GM12878 (cell line): Measurements from ENCODE around the gene SPRR5.

Experiments
- CTCF ChIP-seq, 3 experiments: IDR thresholded peaks in 2 of 3; conservative IDR thresholded peaks in 1 of 3; 2 replicates each; pipeline ENCODE4 v1.5.1; 2011; ENCODE audit warnings: low read depth in 3 of 3, low read length in 3 of 3, mild to moderate bottlenecking in 3 of 3, control low read depth in 2 of 3, moderate library complexity in 2 of 3, inconsistent platforms in 1 of 3, mixed read lengths in 1 of 3; ENCODE audit not compliant: control insufficient read depth in 2 of 3, insufficient read depth in 1 of 3; ENCODE audit errors: extremely low read depth in 1 of 3
- EGR1 ChIP-seq, 2 experiments: IDR thresholded peaks; 1 replicate in 1 of 2; 2 replicates in 1 of 2; pipeline ENCODE4 v1.6.1; 2011 to 2012; ENCODE audit warnings: low read depth in 2 of 2, low read length in 2 of 2, borderline replicate concordance in 1 of 2, mild to moderate bottlenecking in 1 of 2, moderate library complexity in 1 of 2
- EZH2 ChIP-seq: IDR thresholded peaks from 2 replicates; pipeline ENCODE4 v1.6.1; 2012; ENCODE audit warnings: low read depth, mild to moderate bottlenecking, control low read depth, inconsistent platforms, low read length, borderline replicate concordance; ENCODE audit not compliant: control insufficient read depth
- MAX ChIP-seq: IDR thresholded peaks from 2 replicates; pipeline ENCODE4 v1.6.1; 2012; ENCODE audit warnings: low read depth, low read length, improper control_type of control experiment
- NBN ChIP-seq: fragments of 450-650 bp; IDR thresholded peaks from 2 replicates; pipeline ENCODE4 v1.6.1; 2016
- SIN3A ChIP-seq: IDR thresholded peaks from 2 replicates; pipeline ENCODE4 v1.6.1; 2012; ENCODE audit warnings: low read depth, low read length, improper control_type of control experiment

GRCh38 chr1:152899883-152900282, 47.1 kb upstream of the SPRR5 start:
- TF ChIP-seq NBN (no peak), EZH2 (no peak), EGR1 (IDR thresholded peaks at IDR 0.05; ENCODE audit: borderline replicate concordance in 1 of 2, low read depth in 2 of 2, low read length in 2 of 2) (no peak), SIN3A (no peak), CTCF (IDR thresholded peaks at IDR 0.05 in 2 of 3, conservative IDR thresholded peaks at IDR 0.05 in 1 of 3; ENCODE audit: control insufficient read depth in 2 of 3, extremely low read depth in 1 of 3, insufficient read depth in 1 of 3, low read depth in 3 of 3, low read length in 3 of 3) (no peak), MAX (no peak)
